ENCODE measurements around the gene FNIP2. TPM values are rescaled to one million over a fixed set of nuclear protein-coding genes. Genes with fewer than 3 reads are reported as not detected.
"Not testable (repeated sequence)": the region's sequence is repeated elsewhere in the genome, so short reads cannot be mapped to it uniquely, and the experiment has no call there.

The FNIP2 gene
- total RNA-seq, 2 experiments from 2014 or later = 10.1 to 11.3 TPM

- CTCF ChIA-PET = no interaction called here
- Mint-ChIP-seq H3K4me3 (no peak overlapping the region), H3K36me3 (ENCODE audit: low read depth) (peaks cover 20% of the 10 kb centered on the region), H3K4me1 (ENCODE audit: low read depth) (no peaks in the 10 kb centered on the region), H3K27me3 (ENCODE audit: low read depth) (no peaks in the 10 kb centered on the region), H3K9me3 (no peaks in the 10 kb centered on the region), H3K27ac (no peak overlapping the region)
- intact Hi-C loops (cut with micrococcal nuclease) = no loop called here
- no peak for DNase-seq
Measured at GRCh38 chr4:158870282-158870625, 101.4 kb downstream of the FNIP2 start.

- no peaks in the 10 kb centered on the region for H3K9me3 Mint-ChIP-seq
- H3K27ac Mint-ChIP-seq = no peak overlapping the region
- intact Hi-C loops (cut with micrococcal nuclease) = no loop called here
- no peak for DNase-seq
- no peak overlapping the region for H3K4me3 Mint-ChIP-seq
- CTCF ChIA-PET = interaction anchor here (0.5 to 0.7 kb wide), 2 partner anchors 304 to 321 kb away, joined by 3 to 4 read pairs; no protein-coding TSS in a partner anchor
- no peaks in the 10 kb centered on the region for H3K27me3 Mint-ChIP-seq (ENCODE audit: low read depth)
- no peaks in the 10 kb centered on the region for H3K4me1 Mint-ChIP-seq (ENCODE audit: low read depth)
- H3K36me3 Mint-ChIP-seq (ENCODE audit: low read depth) = peaks cover 20% of the 10 kb centered on the region
Measured at GRCh38 chr4:158870626-158871334, 102.0 kb downstream of the FNIP2 start.

GRCh38 chr4:158871335-158871724, 102.5 kb downstream of the FNIP2 start:
- CTCF ChIA-PET = interaction anchor here (0.5 to 0.7 kb wide), 2 partner anchors 304 to 320 kb away, joined by 3 to 4 read pairs; no protein-coding TSS in a partner anchor
- Mint-ChIP-seq H3K4me1 (ENCODE audit: low read depth) (no peaks in the 10 kb centered on the region), H3K4me3 (no peak overlapping the region), H3K27ac (no peak overlapping the region), H3K27me3 (ENCODE audit: low read depth) (no peaks in the 10 kb centered on the region), H3K36me3 (ENCODE audit: low read depth) (peaks cover 20% of the 10 kb centered on the region), H3K9me3 (no peaks in the 10 kb centered on the region)
- intact Hi-C loops (cut with micrococcal nuclease) = no loop called here
- no peak for DNase-seq

GRCh38 chr4:158873795-158874401, 105.1 kb downstream of the FNIP2 start:
- DNase-seq = no peak
- no peak overlapping the region for H3K27ac Mint-ChIP-seq
- peaks cover under 1% of the 10 kb centered on the region for H3K9me3 Mint-ChIP-seq
- no peaks in the 10 kb centered on the region for H3K4me1 Mint-ChIP-seq (ENCODE audit: low read depth)
- peaks cover 26% of the 10 kb centered on the region for H3K36me3 Mint-ChIP-seq (ENCODE audit: low read depth)
- CTCF ChIA-PET = no interaction called here
- no peaks in the 10 kb centered on the region for H3K27me3 Mint-ChIP-seq (ENCODE audit: low read depth)
- intact Hi-C loops (cut with micrococcal nuclease) = no loop called here
- H3K4me3 Mint-ChIP-seq = no peak overlapping the region

- no peaks in the 10 kb centered on the region for H3K27me3 Mint-ChIP-seq (ENCODE audit: low read depth)
- H3K9me3 Mint-ChIP-seq = peaks cover 7% of the 10 kb centered on the region
- intact Hi-C loops (cut with micrococcal nuclease) = no loop called here
- no peak overlapping the region for H3K4me3 Mint-ChIP-seq
- no peak overlapping the region for H3K27ac Mint-ChIP-seq
- no peaks in the 10 kb centered on the region for H3K4me1 Mint-ChIP-seq (ENCODE audit: low read depth)
- H3K36me3 Mint-ChIP-seq (ENCODE audit: low read depth) = peaks cover 30% of the 10 kb centered on the region
- no peak for DNase-seq
- CTCF ChIA-PET = no interaction called here
Measured at GRCh38 chr4:158875026-158875425, 106.2 kb downstream of the FNIP2 start.

- peaks cover 31% of the 10 kb centered on the region for H3K36me3 Mint-ChIP-seq (ENCODE audit: low read depth)
- CTCF ChIA-PET = no interaction called here
- DNase-seq = no peak
- H3K27ac Mint-ChIP-seq = no peak overlapping the region
- H3K27me3 Mint-ChIP-seq (ENCODE audit: low read depth) = no peaks in the 10 kb centered on the region
- H3K4me3 Mint-ChIP-seq = no peak overlapping the region
- no peaks in the 10 kb centered on the region for H3K4me1 Mint-ChIP-seq (ENCODE audit: low read depth)
- intact Hi-C loops (cut with micrococcal nuclease) = no loop called here
- H3K9me3 Mint-ChIP-seq = peaks cover 7% of the 10 kb centered on the region
Measured at GRCh38 chr4:158875455-158875854, 106.6 kb downstream of the FNIP2 start.

GRCh38 chr4:158877069-158877468, 108.2 kb downstream of the FNIP2 start:
- peaks cover 7% of the 10 kb centered on the region for H3K9me3 Mint-ChIP-seq
- no peak overlapping the region for H3K27ac Mint-ChIP-seq
- intact Hi-C loops (cut with micrococcal nuclease) = no loop called here
- H3K36me3 Mint-ChIP-seq (ENCODE audit: low read depth) = peaks cover 31% of the 10 kb centered on the region
- no peak for DNase-seq
- CTCF ChIA-PET = no interaction called here
- H3K4me3 Mint-ChIP-seq = no peak overlapping the region
- no peaks in the 10 kb centered on the region for H3K27me3 Mint-ChIP-seq (ENCODE audit: low read depth)
- no peaks in the 10 kb centered on the region for H3K4me1 Mint-ChIP-seq (ENCODE audit: low read depth)

- H3K36me3 Mint-ChIP-seq (ENCODE audit: low read depth) = peaks cover 35% of the 10 kb centered on the region
- H3K9me3 Mint-ChIP-seq; H3K4me1 Mint-ChIP-seq (ENCODE audit: low read depth); H3K27me3 Mint-ChIP-seq (ENCODE audit: low read depth); H3K4me3 Mint-ChIP-seq; H3K27ac Mint-ChIP-seq; intact Hi-C loops (cut with micrococcal nuclease); CTCF ChIA-PET; DNase-seq: not testable (repeated sequence)
Measured at GRCh38 chr4:158882142-158882541, 113.3 kb downstream of the FNIP2 start.

- H3K9me3 Mint-ChIP-seq = peaks cover 2% of the 10 kb centered on the region
- no peaks in the 10 kb centered on the region for H3K4me1 Mint-ChIP-seq (ENCODE audit: low read depth)
- H3K4me3 Mint-ChIP-seq = no peak overlapping the region
- peaks cover 19% of the 10 kb centered on the region for H3K36me3 Mint-ChIP-seq (ENCODE audit: low read depth)
- H3K27me3 Mint-ChIP-seq (ENCODE audit: low read depth) = no peaks in the 10 kb centered on the region
- CTCF ChIA-PET = interaction anchor here (0.5 kb wide), 1 partner anchor 9 kb away, joined by 4 read pairs; no protein-coding TSS in a partner anchor
- intact Hi-C loops (cut with micrococcal nuclease) = no loop called here
- no peak overlapping the region for H3K27ac Mint-ChIP-seq
- no peak for DNase-seq
Measured at GRCh38 chr4:158884280-158884679, 115.5 kb downstream of the FNIP2 start.

GRCh38 chr4:158885564-158885963, 116.7 kb downstream of the FNIP2 start:
- Mint-ChIP-seq H3K27me3 (ENCODE audit: low read depth) (no peaks in the 10 kb centered on the region), H3K36me3 (ENCODE audit: low read depth) (peaks cover 14% of the 10 kb centered on the region), H3K9me3 (no peaks in the 10 kb centered on the region), H3K4me3 (no peak overlapping the region), H3K27ac (no peak overlapping the region), H3K4me1 (ENCODE audit: low read depth) (no peaks in the 10 kb centered on the region)
- DNase-seq = no peak
- intact Hi-C loops (cut with micrococcal nuclease) = no loop called here
- CTCF ChIA-PET = interaction anchor here (0.6 kb wide), 1 partner anchor 22 kb away, joined by 3 read pairs; no protein-coding TSS in a partner anchor

GRCh38 chr4:158890294-158890693, 121.5 kb downstream of the FNIP2 start:
- H3K4me3 Mint-ChIP-seq = no peak overlapping the region
- H3K27me3 Mint-ChIP-seq (ENCODE audit: low read depth) = no peaks in the 10 kb centered on the region
- CTCF ChIA-PET = no interaction called here
- H3K27ac Mint-ChIP-seq = no peak overlapping the region
- intact Hi-C loops (cut with micrococcal nuclease) = no loop called here
- no peak for DNase-seq
- no peaks in the 10 kb centered on the region for H3K4me1 Mint-ChIP-seq (ENCODE audit: low read depth)
- H3K36me3 Mint-ChIP-seq (ENCODE audit: low read depth) = peaks cover 11% of the 10 kb centered on the region
- H3K9me3 Mint-ChIP-seq = no peaks in the 10 kb centered on the region

GRCh38 chr4:158891256-158891655, 122.4 kb downstream of the FNIP2 start:
- H3K4me3 Mint-ChIP-seq = no peak overlapping the region
- no peaks in the 10 kb centered on the region for H3K27me3 Mint-ChIP-seq (ENCODE audit: low read depth)
- DNase-seq = no peak
- H3K4me1 Mint-ChIP-seq (ENCODE audit: low read depth) = no peaks in the 10 kb centered on the region
- intact Hi-C loops (cut with micrococcal nuclease) = no loop called here
- CTCF ChIA-PET = no interaction called here
- H3K36me3 Mint-ChIP-seq (ENCODE audit: low read depth) = peaks cover 17% of the 10 kb centered on the region
- H3K27ac Mint-ChIP-seq = no peak overlapping the region
- no peaks in the 10 kb centered on the region for H3K9me3 Mint-ChIP-seq

- CTCF ChIA-PET = interaction anchor here (0.9 kb wide), 1 partner anchor 34 kb away, joined by 3 read pairs; no protein-coding TSS in a partner anchor
- H3K27me3 Mint-ChIP-seq (ENCODE audit: low read depth) = no peaks in the 10 kb centered on the region
- H3K9me3 Mint-ChIP-seq = peaks cover 4% of the 10 kb centered on the region
Measured at GRCh38 chr4:158894826-158895225, 126.0 kb downstream of the FNIP2 start.

More at GRCh38 chr4:158894826-158895225, 126.0 kb downstream of the FNIP2 start:
- intact Hi-C loops (cut with micrococcal nuclease) = no loop called here
- Mint-ChIP-seq H3K27ac (no peak overlapping the region), H3K4me3 (no peak overlapping the region), H3K4me1 (ENCODE audit: low read depth) (no peaks in the 10 kb centered on the region), H3K36me3 (ENCODE audit: low read depth) (peaks cover 40% of the 10 kb centered on the region)
- no peak for DNase-seq
